GM10248 (cell line): ENCODE data around the gene USF1.

Source experiments
- CTCF ChIA-PET: fragments of 300-600 bp; sonication (Branson Sonifier 250); formaldehyde crosslinking; extraction: SDS; loops from one replicate; lab custom pipeline; 2021; ENCODE audit warnings: antibody characterized with exemption; lab: Yijun Ruan, JAX
- POLR2A ChIA-PET: fragments of 350-650 bp; sonication (Branson Sonifier 250); formaldehyde crosslinking; extraction: SDS; loops from one replicate; lab custom pipeline; 2020; ENCODE audit warnings: antibody characterized with exemption; lab: Yijun Ruan, JAX
- DNase-seq: peaks from one replicate; pipeline ENCODE4 v3.0.0; 2012; ENCODE audit errors: extremely low spot score
- CTCF ChIP-seq: IDR thresholded peaks from 2 replicates; pipeline ENCODE4 v1.5.1; 2012; ENCODE audit warnings: mild to moderate bottlenecking, low read depth; ENCODE audit errors: extremely low read depth, missing control alignments, control extremely low read depth

USF1 gene

DNA sequence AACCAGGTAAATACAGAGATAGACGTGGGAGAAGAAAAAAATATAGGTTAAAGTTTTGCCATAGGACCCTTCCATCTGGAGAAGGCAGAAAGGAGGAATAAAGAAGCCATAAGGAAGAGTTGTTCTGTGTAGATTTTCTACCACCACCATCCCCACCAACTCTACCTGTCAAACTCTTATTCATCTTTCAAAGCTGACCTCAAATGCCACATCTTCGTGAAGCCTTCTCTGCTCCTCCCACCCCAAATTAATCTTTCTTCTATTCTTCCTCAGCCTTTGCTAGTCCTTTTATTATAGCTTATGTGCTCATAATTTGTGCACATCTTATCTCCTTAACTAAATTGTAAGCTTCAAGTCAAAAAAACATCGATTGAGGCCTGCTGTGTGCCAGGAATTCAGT lies 44.8 kb upstream of the USF1 start:
- TF ChIP-seq CTCF, result no peak
- CTCF ChIA-PET, result interaction anchor here (9.2 kb wide), 1 partner anchor 17 kb away, joined by 73 read pairs; the partner anchor contains the start of gene ARHGAP30
- no peak for DNase-seq
- POLR2A ChIA-PET, result no interaction called here

DNA sequence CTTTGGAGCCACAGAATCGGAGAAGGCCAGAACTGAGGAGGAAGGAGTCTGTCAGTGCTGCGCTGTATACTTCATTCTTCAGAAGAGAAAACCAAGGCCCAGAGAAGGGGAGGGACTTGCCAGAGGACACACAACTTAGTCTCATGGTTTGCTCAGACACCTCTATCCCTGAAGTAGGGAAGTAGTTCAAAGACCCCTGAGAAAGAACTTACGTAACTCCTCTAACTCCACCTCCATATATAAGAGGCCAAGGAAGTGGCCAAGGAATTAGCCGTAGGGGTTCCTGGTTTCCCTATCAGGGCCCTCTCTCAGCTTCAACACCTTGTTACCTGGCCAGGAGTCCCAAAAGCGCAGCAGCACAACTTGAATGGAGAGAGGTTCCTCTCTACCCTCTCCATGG lies 44.2 kb upstream of the USF1 start:
- CTCF ChIA-PET, result interaction anchor here (1.4 to 9.2 kb wide), 4 partner anchors 7 to 17 kb away, joined by 7 to 73 read pairs (median 12); partner anchors contain the start of genes ARHGAP30 and KLHDC9
- POLR2A ChIA-PET, result no interaction called here
- TF ChIP-seq CTCF, result no peak

DNA sequence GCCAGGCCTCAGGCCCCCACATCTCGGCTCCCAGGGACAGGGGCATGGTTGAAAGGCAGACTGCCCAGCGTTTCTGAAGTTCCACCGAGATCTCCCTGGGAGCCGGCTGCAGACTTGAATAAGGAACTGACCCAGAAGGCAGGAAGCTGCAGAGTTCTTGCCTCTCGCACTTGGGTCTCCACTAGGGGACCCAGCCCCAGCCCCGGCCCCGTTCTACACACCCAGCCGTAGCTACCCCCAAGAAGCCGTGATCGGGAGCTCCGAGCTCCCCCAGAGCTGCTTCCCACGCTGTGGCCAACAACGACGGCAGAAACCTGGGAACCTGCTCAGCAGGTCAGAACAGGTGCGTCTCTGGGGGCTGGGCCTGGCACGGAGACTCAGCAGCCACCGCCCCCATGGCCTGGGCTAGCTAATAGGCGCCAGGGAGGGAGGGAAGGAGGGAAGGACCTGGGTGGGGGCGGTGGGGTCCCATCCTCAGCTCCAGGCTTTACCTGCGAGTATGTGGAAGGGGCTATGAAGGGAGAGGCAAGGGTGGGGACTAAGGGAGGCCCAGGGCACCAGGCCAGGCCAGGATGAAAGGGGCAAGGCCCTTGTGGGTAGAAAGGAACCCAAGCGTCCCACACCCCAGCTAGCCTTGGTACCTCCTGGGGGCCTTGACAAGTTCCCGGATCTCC lies 43.6 kb upstream of the USF1 start, which contains the start of gene NECTIN4:
Gene NECTIN4, minus strand, starts transcription at position 308 of the 674 bp plus-strand sequence. Its CDS starts 262 bp downstream, at position 46.
- no peak for TF ChIP-seq CTCF
- DNase-seq, result no peak
- POLR2A ChIA-PET, result no interaction called here
- CTCF ChIA-PET, result interaction anchor here (1.0 to 9.2 kb wide), 5 partner anchors 8 to 28 kb away, joined by 3 to 73 read pairs (median 7); partner anchors contain the start of genes ARHGAP30 and KLHDC9

More for the DNA sequence above, 44.2 kb upstream of the USF1 start:
- no peak for DNase-seq

DNA sequence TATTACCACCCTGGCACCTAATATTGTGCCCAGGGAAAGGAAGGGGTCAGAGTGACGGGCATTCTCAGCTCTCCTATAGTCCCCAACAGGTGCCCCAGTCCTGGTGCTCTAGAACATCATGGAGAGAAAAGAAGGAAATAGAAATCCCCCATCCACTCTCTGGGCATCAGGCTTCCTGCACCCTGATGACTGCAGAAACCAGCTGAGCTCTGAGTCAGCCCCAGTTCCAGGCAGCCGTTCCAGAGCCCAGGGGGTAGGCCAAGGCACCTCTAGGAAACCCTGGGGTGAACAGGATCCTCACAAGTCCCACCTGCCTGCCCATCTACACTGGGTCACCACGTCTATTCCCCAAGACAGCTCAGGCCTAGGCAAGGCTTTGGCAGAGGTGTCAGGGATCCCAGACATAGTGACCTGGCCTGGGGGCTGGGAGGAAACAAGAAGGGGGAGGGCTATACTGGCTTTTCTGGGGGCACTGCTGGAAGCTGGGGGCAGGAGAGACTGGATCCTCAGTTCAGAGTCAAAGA lies 42.9 kb upstream of the USF1 start:
- POLR2A ChIA-PET, result no interaction called here
- no peak for TF ChIP-seq CTCF

DNA sequence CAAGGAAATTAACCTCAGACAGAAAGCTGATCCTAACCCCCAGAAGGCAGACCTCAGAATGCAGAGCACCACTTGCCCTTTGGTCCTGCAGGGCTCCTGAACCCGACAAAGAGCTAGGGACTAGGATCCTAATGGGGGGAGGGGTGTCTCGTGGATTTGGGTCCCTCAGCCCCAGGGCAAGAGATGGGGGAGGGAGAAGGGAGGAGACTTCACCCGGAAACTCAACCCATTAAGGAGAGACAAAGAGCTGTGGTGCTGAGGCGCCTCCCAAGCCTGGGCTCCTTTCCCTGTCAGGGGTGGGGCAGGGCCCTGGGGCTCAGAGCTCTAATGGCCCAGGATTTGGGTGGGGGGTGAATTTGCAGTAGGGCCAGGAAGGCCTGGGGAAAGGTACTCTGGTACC lies 40.7 kb upstream of the USF1 start:
- ChIA-PET POLR2A (no interaction called here), CTCF (interaction anchor here (1.8 to 9.2 kb wide), 4 partner anchors 10 to 89 kb away, joined by 3 to 91 read pairs (median 40); partner anchors contain the start of genes ARHGAP30, KLHDC9 and PPOX)
- DNase-seq, result no peak
- TF ChIP-seq CTCF, result no peak

More for the DNA sequence above, 42.9 kb upstream of the USF1 start:
- CTCF ChIA-PET, result interaction anchor here (1.0 to 9.2 kb wide), 5 partner anchors 9 to 29 kb away, joined by 3 to 73 read pairs (median 7); partner anchors contain the start of genes ARHGAP30 and KLHDC9
- no peak for DNase-seq

- ChIA-PET POLR2A (interaction anchor here (0.7 kb wide), 1 partner anchor 37 kb away, joined by 4 read pairs; no protein-coding TSS in a partner anchor), CTCF (interaction anchor here (1.2 to 9.2 kb wide), 5 partner anchors 11 to 80 kb away, joined by 3 to 91 read pairs (median 7); partner anchors contain the start of genes ARHGAP30, DEDD, KLHDC9 and PPOX)
- DNase-seq, result no peak
- TF ChIP-seq CTCF, result no peak
Observed at GRCh38 chr1:161085165-161085564, 39.4 kb upstream of the USF1 start.
